GM12864 (cell line): ENCODE measurements around the gene RSAD2.
"Not testable (repeated sequence)": the region's sequence is repeated elsewhere in the genome, so short reads cannot be mapped to it uniquely, and the experiment has no call there.

Experiments
- DNase-seq: peaks from one replicate; pipeline ENCODE4 v3.0.0-alpha.2; 2011; ENCODE audit warnings: low read depth
- H3K4me3 ChIP-seq: 2 replicates; pipeline ENCODE4 v1.5.1; 2011; ENCODE audit warnings: mild to moderate bottlenecking, low read depth, low read length, control low read depth
- TF ChIP-seq, protein P1 (sequence below): IDR thresholded peaks from 2 replicates; pipeline ENCODE4 v1.5.1; 2011; ENCODE audit warnings: low read depth, mild to moderate bottlenecking, moderate library complexity, low read length, control low read depth, inconsistent platforms; ENCODE audit errors: missing control alignments

RSAD2 gene

DNA sequence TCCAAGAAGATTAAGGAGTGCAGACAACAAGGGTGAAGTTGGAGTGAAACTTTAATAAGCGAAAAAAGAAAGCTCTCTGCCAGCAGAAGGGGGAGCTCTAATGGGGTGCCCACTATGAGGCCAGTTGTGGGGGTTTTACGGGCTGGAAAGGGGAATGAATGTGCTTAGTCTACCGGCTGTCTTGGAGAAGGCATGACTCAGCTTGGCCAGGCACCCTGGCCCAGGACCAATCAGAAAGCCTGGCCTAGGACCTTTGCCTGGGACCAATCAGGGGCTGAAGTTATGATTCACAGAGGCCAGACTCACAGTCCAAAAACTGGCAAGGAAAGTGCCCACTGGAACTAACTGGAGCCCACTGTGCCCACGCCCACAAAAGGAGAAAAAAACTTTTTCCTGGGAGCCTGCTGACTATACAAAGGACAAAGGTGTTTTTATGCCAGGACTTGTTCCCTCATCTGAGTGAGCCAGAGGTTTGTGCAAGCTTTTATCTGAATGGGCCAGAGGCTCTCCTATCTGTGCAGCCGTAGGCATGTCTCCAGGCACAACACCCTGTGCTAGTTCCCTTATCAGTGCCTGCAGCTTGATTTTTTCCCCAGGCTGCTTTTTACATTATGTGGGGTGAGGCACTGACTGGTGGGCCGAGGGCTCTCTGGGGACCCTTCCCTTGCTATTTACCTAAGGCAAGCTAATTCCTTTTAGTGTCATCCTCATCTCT is 30.5 kb upstream of the RSAD2 start:
- TF ChIP-seq, protein P1, sequence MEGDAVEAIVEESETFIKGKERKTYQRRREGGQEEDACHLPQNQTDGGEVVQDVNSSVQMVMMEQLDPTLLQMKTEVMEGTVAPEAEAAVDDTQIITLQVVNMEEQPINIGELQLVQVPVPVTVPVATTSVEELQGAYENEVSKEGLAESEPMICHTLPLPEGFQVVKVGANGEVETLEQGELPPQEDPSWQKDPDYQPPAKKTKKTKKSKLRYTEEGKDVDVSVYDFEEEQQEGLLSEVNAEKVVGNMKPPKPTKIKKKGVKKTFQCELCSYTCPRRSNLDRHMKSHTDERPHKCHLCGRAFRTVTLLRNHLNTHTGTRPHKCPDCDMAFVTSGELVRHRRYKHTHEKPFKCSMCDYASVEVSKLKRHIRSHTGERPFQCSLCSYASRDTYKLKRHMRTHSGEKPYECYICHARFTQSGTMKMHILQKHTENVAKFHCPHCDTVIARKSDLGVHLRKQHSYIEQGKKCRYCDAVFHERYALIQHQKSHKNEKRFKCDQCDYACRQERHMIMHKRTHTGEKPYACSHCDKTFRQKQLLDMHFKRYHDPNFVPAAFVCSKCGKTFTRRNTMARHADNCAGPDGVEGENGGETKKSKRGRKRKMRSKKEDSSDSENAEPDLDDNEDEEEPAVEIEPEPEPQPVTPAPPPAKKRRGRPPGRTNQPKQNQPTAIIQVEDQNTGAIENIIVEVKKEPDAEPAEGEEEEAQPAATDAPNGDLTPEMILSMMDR: no peak
- no peak overlapping the region for H3K4me3 ChIP-seq
- DNase-seq: no peak

DNA sequence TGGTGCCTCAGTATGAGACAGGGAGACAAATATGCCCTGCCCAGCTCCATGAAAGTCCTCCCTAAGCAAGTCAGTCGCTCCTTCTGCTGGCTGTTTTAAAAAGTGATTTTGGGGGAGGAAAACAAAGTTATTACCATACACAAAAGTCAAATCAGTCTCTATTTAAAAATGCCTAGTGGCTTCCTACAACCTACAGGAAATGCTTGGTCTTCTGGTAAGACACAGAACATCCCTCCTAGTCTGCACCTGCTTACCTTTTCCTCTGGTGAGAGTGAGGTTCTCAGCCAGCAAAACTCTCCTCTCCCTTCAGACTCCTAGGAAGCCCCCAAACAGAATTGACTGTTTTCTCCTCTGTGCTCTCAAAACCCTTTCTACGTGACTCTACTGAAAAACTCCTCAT is 25.4 kb upstream of the RSAD2 start:
- H3K4me3 ChIP-seq: no peak overlapping the region
- no peak for DNase-seq
- TF ChIP-seq, protein P1: no peak

DNA sequence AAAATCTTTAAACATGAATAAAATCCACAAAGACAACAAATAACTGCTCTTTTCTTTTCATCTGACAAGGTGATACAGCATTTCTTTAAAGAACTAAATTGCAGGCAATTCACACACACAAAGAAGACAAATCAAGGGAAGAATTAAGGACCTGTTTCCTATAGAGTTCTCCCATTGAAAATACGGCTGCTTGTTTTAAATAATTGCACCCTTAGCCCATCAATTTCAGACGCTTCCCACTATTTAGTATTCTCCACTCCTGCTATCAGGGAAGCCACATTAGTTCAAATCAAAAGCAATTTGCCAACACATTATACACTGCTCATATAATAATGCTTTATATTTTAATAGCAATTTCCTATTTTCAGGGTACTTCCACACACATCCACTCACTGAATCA is 23.2 kb upstream of the RSAD2 start:
- no peak for DNase-seq
- TF ChIP-seq, protein P1: no peak
- H3K4me3 ChIP-seq: no peak overlapping the region

DNA sequence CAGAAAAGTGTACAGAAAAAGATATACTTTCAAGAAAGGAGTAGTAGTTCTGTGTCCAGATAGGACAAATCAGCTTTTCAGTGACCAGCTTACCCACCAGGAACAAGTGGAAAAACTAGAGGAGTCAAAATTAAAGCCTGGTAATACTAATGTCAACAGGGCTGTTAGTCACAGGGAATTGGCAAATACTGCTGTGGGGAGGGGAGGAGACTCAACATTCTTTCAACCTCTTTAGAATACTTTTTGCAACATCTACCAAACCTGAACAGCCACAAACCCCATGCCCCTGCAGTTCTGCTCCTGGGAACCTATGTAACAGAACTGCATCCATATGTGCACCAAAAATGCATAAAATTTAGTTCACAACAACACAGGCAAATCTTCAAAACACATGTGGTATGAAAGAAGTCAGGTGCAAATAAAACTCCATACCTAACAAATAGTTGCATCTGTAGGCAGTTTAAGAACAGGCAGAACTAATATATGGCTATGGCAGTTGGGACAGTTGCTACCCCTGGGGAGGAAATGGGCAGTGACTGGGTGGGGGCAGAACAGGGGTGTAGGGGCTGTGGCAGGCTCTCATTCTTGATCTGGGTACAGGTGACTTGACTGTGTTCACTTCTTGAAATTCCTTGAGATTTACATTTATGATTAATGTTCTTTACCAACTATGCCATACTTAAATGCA is 21.6 kb upstream of the RSAD2 start:
- no peak for DNase-seq
- TF ChIP-seq, protein P1: no peak
- no peak overlapping the region for H3K4me3 ChIP-seq

DNA sequence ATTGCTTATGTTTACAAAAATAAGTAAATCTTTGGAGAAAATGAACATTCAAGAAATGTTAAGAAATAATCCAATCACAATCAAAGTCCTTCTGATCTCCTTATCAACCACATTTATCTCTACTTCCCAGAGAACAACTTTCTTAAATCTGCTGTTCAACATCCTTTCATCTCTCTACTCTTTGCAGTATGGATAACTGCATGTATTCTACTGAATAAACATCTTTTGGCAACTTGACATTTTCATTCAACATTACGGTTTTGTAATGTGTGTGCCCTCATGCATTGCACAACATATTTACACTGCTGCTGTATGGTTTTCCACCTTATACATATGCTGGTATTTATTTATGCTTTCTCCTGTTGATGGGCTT is 21.0 kb upstream of the RSAD2 start:
- DNase-seq: no peak
- TF ChIP-seq, protein P1: no peak
- H3K4me3 ChIP-seq: no peak overlapping the region

DNA sequence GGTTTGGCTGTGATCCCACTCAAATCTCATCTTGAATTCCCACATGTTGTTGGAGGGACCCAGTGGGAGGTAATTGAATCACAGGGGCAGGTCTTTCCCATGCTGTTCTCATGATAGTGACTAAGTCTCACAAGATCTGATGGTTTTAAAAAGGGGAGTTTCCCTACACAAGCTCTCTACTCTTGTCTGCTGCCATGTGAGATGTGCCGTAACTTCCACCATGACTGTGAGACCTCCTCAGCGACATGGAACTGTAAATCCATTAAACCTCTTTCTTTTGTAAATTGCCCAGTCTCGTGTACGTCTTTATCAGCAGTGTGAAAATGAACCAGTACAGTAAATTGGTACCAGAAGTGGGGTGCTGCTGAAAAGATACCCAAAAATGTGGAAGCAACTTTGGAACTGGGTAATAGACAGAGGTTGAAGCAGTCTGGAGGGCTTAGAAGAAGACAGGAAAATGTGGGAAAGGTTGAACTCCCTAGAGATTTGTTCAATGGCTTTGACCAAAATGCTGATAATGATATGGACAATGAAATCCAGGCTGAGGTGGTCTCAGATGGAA is 19.0 kb upstream of the RSAD2 start:
- H3K4me3 ChIP-seq, DNase-seq: not testable (repeated sequence)

DNA sequence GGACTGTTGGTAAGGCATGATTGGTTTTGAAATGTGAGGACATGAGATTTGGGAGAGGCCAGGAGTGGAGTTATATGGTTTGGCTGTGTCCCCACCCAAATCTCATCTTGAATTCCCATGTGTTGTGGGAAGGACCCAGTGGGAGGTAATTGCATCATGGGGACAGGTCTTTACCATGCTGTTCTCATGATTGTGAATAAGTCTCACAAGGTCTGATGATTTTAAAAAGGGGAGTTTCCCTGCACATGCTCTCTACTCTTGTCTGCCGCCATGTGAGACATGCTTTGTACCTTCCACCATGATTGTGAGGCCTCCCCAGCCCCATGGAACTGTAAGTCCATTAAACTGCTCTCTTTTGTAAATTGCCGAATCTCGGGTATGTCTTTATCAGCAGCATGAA is 17.3 kb upstream of the RSAD2 start:
- no peak for DNase-seq
- TF ChIP-seq, protein P1: no peak
- no peak overlapping the region for H3K4me3 ChIP-seq
